Measurements from ENCODE around the gene LPP. TPM values are rescaled to one million over a fixed set of nuclear protein-coding genes. Genes with fewer than 3 reads are reported as not detected.
A peak's percentile ranks its signal among the peaks of the same experiment; 100 is the strongest.

Gene LPP
- total RNA-seq, 4 donors from 2014 or later: 1,872 to 3,079 (median 2,300) TPM

DNA sequence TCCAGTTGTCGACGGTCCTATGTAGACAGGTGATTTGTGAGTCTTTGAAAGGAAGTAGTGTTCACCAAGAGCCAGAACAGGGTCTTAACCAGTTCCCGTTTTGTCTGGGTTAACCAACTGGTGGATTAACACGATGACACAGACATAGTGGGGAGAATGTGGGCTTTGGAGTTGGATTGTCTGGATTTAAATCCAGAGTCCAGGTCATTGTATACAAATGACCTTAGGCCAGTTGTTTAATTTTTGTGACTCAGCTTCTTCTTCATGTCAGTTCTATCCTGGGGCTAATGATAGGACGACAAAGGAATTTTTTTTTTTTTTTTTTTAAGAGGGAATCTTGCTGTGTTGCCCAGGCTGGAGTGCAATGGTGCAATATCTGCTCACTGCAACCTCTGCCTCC is 126.7 kb downstream of the LPP start:
- WGBS: 76% methylated on average over 5 of the region's 5 CpGs
- peaks cover 74 to 100% (median 99%) of the 10 kb centered on the region in 4 donors for H3K4me1 ChIP-seq
- H3K4me3 ChIP-seq: no peak overlapping the region
- peak overlapping the region; percentile 90 to 98 (median 93) for H3K27ac ChIP-seq (replicated peaks in 1 of 4)
- TF ChIP-seq, protein P1, sequence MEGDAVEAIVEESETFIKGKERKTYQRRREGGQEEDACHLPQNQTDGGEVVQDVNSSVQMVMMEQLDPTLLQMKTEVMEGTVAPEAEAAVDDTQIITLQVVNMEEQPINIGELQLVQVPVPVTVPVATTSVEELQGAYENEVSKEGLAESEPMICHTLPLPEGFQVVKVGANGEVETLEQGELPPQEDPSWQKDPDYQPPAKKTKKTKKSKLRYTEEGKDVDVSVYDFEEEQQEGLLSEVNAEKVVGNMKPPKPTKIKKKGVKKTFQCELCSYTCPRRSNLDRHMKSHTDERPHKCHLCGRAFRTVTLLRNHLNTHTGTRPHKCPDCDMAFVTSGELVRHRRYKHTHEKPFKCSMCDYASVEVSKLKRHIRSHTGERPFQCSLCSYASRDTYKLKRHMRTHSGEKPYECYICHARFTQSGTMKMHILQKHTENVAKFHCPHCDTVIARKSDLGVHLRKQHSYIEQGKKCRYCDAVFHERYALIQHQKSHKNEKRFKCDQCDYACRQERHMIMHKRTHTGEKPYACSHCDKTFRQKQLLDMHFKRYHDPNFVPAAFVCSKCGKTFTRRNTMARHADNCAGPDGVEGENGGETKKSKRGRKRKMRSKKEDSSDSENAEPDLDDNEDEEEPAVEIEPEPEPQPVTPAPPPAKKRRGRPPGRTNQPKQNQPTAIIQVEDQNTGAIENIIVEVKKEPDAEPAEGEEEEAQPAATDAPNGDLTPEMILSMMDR (IDR thresholded peaks at IDR 0.05): no peak
- no peak for TF ChIP-seq EP300 (IDR thresholded peaks at IDR 0.05)
- TF ChIP-seq POLR2A (IDR thresholded peaks at IDR 0.05; ENCODE audit: low read depth): no peak
- TF ChIP-seq POLR2AphosphoS5 (IDR thresholded peaks at IDR 0.05): no peak
- peaks cover 0 to 14% (median 0%) of the 10 kb centered on the region in 4 donors for H3K36me3 ChIP-seq
- intact Hi-C loops (cut with DNase I): no loop called here
- H3K27me3 ChIP-seq: no peaks in the 10 kb centered on the region
- no peaks in the 10 kb centered on the region for H3K9me3 ChIP-seq
- no peak for DNase-seq (ENCODE audit: extremely low spot score)

GRCh38 chr3:188282871-188283270 is 128.9 kb downstream of the LPP start:
- Histone ChIP-seq H3K4me1 (peaks cover 90 to 100% (median 99%) of the 10 kb centered on the region in 4 donors), H3K9me3 (no peaks in the 10 kb centered on the region), H3K36me3 (peaks cover 0 to 9% (median 0%) of the 10 kb centered on the region in 4 donors), H3K27ac (replicated peaks in 1 of 4) (peak overlapping the region; percentile 82 to 98 (median 91)), H3K27me3 (no peaks in the 10 kb centered on the region), H3K4me3 (no peak overlapping the region)
- no peak for DNase-seq (ENCODE audit: extremely low spot score)
- TF ChIP-seq POLR2A (IDR thresholded peaks at IDR 0.05; ENCODE audit: low read depth) (no peak), EP300 (IDR thresholded peaks at IDR 0.05) (no peak), POLR2AphosphoS5 (IDR thresholded peaks at IDR 0.05) (no peak)
- TF ChIP-seq, protein P1 (IDR thresholded peaks at IDR 0.05): no peak
- intact Hi-C loops (cut with DNase I): no loop called here

- intact Hi-C loops (cut with DNase I): no loop called here
- DNase-seq (ENCODE audit: extremely low spot score): no peak
- Histone ChIP-seq H3K36me3 (peaks cover 0 to 9% (median 0%) of the 10 kb centered on the region in 4 donors), H3K27ac (replicated peaks in 1 of 4) (peak overlapping the region; percentile 82 to 98 (median 91)), H3K27me3 (no peaks in the 10 kb centered on the region), H3K9me3 (no peaks in the 10 kb centered on the region), H3K4me3 (no peak overlapping the region), H3K4me1 (peaks cover 88 to 100% (median 99%) of the 10 kb centered on the region in 4 donors)
- TF ChIP-seq POLR2AphosphoS5 (IDR thresholded peaks at IDR 0.05) (peak; percentile 4 to 44), EP300 (IDR thresholded peaks at IDR 0.05) (no peak)
- TF ChIP-seq, protein P1 (IDR thresholded peaks at IDR 0.05): peak in 1 of 3 experiments; percentile 26
- WGBS: 68% methylated on average over 4 of the region's 4 CpGs
Observed at GRCh38 chr3:188283347-188283746, 129.4 kb downstream of the LPP start.

- Histone ChIP-seq H3K27ac (replicated peaks in 1 of 4) (peak overlapping the region; percentile 82 to 98 (median 91)), H3K36me3 (peaks cover 0 to 10% (median 0%) of the 10 kb centered on the region in 4 donors), H3K9me3 (no peaks in the 10 kb centered on the region), H3K4me3 (no peak overlapping the region), H3K27me3 (no peaks in the 10 kb centered on the region), H3K4me1 (peaks cover 75 to 100% (median 95%) of the 10 kb centered on the region in 4 donors)
- TF ChIP-seq POLR2A (IDR thresholded peaks at IDR 0.05; ENCODE audit: low read depth): no peak
- peak in 1 of 2 donors; percentile 27 for TF ChIP-seq POLR2AphosphoS5 (IDR thresholded peaks at IDR 0.05)
- TF ChIP-seq, protein P1 (IDR thresholded peaks at IDR 0.05): no peak
- intact Hi-C loops (cut with DNase I): no loop called here
- 60% methylated on average over 9 of the region's 9 CpGs for WGBS
- DNase-seq (ENCODE audit: extremely low spot score): no peak
Observed at GRCh38 chr3:188284455-188285212, 130.7 kb downstream of the LPP start.
